Body of pancreas (tissue), 4 donors: ENCODE results near the gene WDFY1. TPM values are rescaled to one million over a fixed set of nuclear protein-coding genes. Genes with fewer than 3 reads are reported as not detected.

Experiments
- ATAC-seq: fragments of 150-250 bp; one replicate; pipeline ENCODE4 v1.9.1; 2016
- DNase-seq, 4 donors: peaks; one replicate each; pipeline ENCODE4 v3.0.0-alpha.2; 2019
- H3K27ac ChIP-seq, 4 donors: fragments of 200-600 bp; sonication (generic); 1 replicate in 3 of 4; 2 replicates in 1 of 4; pipeline versions ENCODE4 v1.5.1 to v1.6.1; 2016 to 2019; ENCODE audit warnings: mild to moderate bottlenecking in 1 of 4, mixed read lengths in 1 of 4, moderate library complexity in 1 of 4
- H3K27me3 ChIP-seq, 2 donors: fragments of 200-600 bp; sonication (generic); one replicate each; pipeline ENCODE4 v1.6.0; 2016; ENCODE audit warnings: mild to moderate bottlenecking in 1 of 2
- H3K36me3 ChIP-seq, 2 donors: fragments of 200-600 bp; sonication (generic); replicated peaks in 1 of 2; 2 replicates each; pipeline ENCODE4 v1.5.1; 2016; ENCODE audit warnings: low read depth in 2 of 2; ENCODE audit not compliant: insufficient read depth in 1 of 2
- H3K4me1 ChIP-seq: fragments of 200-600 bp; sonication (generic); one replicate; pipeline ENCODE4 v1.6.0; 2016
- H3K4me3 ChIP-seq, 2 donors: fragments of 200-600 bp; sonication (generic); 1 replicate in 1 of 2; 2 replicates in 1 of 2; pipeline ENCODE4 v1.5.1; 2016 to 2019
- H3K9me3 ChIP-seq, 3 donors: fragments of 200-600 bp; sonication (generic); 1 replicate in 2 of 3; 2 replicates in 1 of 3; pipeline ENCODE4 v1.5.1; 2016
- POLR2A ChIP-seq, 3 donors: fragments of 450-650 bp; IDR thresholded peaks; one replicate each; pipeline ENCODE4 v1.6.1; 2016; ENCODE audit warnings: antibody characterized with exemption in 3 of 3, mild to moderate bottlenecking in 2 of 3
- WGBS, 2 donors: methylation state at CpG; one replicate each; pipeline ENCODE4 v1.1.5; 2017; 5-methylcytosine and 5-hydroxymethylcytosine counted together
- intact Hi-C: fragments of 100-400 bp; cut with DNase I; formaldehyde crosslinking; loops from one replicate; pipeline ENCODE4 v1.15.1; 2023
- total RNA-seq, 2 donors: library from RNA; depleted of rRNA; stranded (reverse); fragments of >200 nt; gene quantifications; one replicate each; pipeline ENCODE4 v1.1.0, GENCODE V29; 2016
- TF ChIP-seq, protein P1 (sequence below), 7 experiments: fragments of 450-650 bp in 4 of 7; fragments of 200-600 bp in 3 of 7; sonication (generic) in 3 of 7; IDR thresholded peaks; one replicate each; pipeline ENCODE4 v1.5.1; 2016 to 2019; ENCODE audit warnings: antibody characterized with exemption in 7 of 7

Gene WDFY1
- total RNA-seq, 2 donors from 2014 or later = 18.9 to 71.5 TPM

DNA sequence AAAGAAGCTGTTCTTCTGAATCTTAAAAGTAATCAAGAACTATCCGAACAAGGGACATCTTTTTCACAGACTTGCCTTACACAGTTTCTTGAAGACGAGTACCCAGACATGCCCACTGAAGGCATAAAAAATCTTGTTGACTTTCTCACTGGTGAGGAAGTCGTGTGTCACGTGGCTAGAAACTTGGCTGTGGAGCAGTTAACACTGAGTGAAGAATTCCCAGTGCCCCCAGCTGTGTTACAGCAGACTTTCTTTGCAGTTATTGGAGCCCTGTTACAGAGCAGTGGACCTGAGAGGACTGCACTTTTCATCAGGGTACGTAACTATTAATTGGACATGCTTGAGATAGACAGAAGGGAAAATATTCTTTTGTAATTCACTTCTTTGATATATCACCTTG, 14.6 kb upstream of the WDFY1 start:
- 23% methylated on average over 5 of the region's 5 CpGs for WGBS, 2 donors
- no peak for TF ChIP-seq POLR2A (IDR thresholded peaks at IDR 0.05)
- TF ChIP-seq, protein P1, sequence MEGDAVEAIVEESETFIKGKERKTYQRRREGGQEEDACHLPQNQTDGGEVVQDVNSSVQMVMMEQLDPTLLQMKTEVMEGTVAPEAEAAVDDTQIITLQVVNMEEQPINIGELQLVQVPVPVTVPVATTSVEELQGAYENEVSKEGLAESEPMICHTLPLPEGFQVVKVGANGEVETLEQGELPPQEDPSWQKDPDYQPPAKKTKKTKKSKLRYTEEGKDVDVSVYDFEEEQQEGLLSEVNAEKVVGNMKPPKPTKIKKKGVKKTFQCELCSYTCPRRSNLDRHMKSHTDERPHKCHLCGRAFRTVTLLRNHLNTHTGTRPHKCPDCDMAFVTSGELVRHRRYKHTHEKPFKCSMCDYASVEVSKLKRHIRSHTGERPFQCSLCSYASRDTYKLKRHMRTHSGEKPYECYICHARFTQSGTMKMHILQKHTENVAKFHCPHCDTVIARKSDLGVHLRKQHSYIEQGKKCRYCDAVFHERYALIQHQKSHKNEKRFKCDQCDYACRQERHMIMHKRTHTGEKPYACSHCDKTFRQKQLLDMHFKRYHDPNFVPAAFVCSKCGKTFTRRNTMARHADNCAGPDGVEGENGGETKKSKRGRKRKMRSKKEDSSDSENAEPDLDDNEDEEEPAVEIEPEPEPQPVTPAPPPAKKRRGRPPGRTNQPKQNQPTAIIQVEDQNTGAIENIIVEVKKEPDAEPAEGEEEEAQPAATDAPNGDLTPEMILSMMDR (IDR thresholded peaks at IDR 0.05) = no peak
- no peak for ATAC-seq
- Histone ChIP-seq H3K9me3 (no peaks in the 10 kb centered on the region), H3K27ac (peak overlapping the region in 1 of 4 donors; percentile 38), H3K4me1 (peaks cover 49% of the 10 kb centered on the region), H3K27me3 (no peaks in the 10 kb centered on the region), H3K36me3 (peaks cover 0 to 5% of the 10 kb centered on the region in 2 donors), H3K4me3 (no peak overlapping the region)
- intact Hi-C loops = no loop called here
- DNase-seq = peak; percentile 43 to 80 (median 54)

GRCh38 chr2:223957092-223957851, 12.1 kb upstream of the WDFY1 start, which contains the start of gene MRPL44:
Gene MRPL44 (plus strand): TSS chr2:223957463. CDS start chr2:223957473, 10 bp downstream.
- Histone ChIP-seq H3K36me3 (no peaks in the 10 kb centered on the region), H3K4me1 (peaks cover 49% of the 10 kb centered on the region), H3K4me3 (peak within 1 kb of the TSS; percentile 51 to 91), H3K9me3 (no peaks in the 10 kb centered on the region), H3K27me3 (no peaks in the 10 kb centered on the region), H3K27ac (peak within 1 kb of the TSS; percentile 53 to 88 (median 64))
- DNase-seq (peak; percentile 96 to 98 (median 97)), ATAC-seq (peak; percentile 100)
- intact Hi-C loops = no loop called here
- WGBS, 2 donors = 0% methylated on average over 31 to 65 of the region's 65 CpGs
- TF ChIP-seq, protein P1 (IDR thresholded peaks at IDR 0.05) = peak in 4 of 7 experiments; percentile 12 to 27 (median 24)
- peak in 2 of 3 donors; percentile 79 to 83 for TF ChIP-seq POLR2A (IDR thresholded peaks at IDR 0.05)

DNA sequence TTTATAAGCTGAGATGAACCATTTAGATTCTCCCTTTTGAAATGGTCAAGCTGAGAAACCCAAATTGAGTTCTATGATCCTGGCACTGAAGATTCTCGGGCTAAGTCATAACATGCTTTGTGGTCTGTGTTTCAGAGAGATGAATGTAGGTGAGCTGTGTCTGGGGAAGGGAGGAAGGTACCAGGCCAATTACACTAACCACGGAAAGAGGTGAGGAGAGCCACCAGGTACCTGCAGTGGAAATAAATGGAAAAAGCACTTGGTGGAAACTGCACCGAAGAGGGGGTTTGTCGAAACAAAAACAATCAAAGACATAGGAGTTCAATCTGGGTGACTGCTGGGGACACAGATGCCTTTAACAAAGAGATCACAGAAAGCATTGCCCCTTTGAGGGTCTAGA, 11.2 kb upstream of the WDFY1 start:
- H3K27me3 ChIP-seq = no peaks in the 10 kb centered on the region
- WGBS, 2 donors = 92 to 95% methylated on average over 4 of the region's 4 CpGs
- H3K36me3 ChIP-seq = no peaks in the 10 kb centered on the region
- intact Hi-C loops = no loop called here
- H3K4me1 ChIP-seq = peaks cover 41% of the 10 kb centered on the region
- peak overlapping the region in 2 of 4 donors; percentile 76 to 88 for H3K27ac ChIP-seq
- TF ChIP-seq, protein P1 (IDR thresholded peaks at IDR 0.05) = no peak
- TF ChIP-seq POLR2A (IDR thresholded peaks at IDR 0.05) = no peak
- no peak for DNase-seq
- no peak for ATAC-seq
- no peaks in the 10 kb centered on the region for H3K9me3 ChIP-seq
- H3K4me3 ChIP-seq = no peak overlapping the region

DNA sequence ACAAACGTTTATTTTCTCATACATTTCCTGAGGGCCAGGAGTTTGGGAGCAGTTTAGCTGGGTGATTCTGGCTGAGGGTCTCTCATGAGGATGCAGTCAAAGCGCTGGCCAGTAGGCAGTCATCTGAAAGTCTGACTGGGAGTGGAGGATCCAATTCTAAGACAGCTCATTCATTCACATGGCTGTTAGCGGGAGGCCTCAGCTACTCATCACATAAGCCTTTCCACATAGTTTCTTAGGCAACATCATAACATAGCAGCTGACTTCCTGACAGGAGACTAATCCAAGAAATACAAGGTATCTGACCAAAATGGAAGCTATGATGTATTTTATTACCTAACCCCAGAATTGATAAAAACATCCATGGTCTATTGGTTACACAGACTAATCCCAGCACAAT, 9.3 kb upstream of the WDFY1 start:
- Histone ChIP-seq H3K4me1 (peaks cover 32% of the 10 kb centered on the region), H3K9me3 (no peaks in the 10 kb centered on the region), H3K27me3 (no peaks in the 10 kb centered on the region), H3K4me3 (no peak overlapping the region), H3K36me3 (no peaks in the 10 kb centered on the region), H3K27ac (no peak overlapping the region)
- TF ChIP-seq, protein P1 (IDR thresholded peaks at IDR 0.05) = no peak
- TF ChIP-seq POLR2A (IDR thresholded peaks at IDR 0.05) = no peak
- ATAC-seq = no peak
- intact Hi-C loops = no loop called here
- DNase-seq = no peak
- 82 to 84% methylated on average over 3 of the region's 3 CpGs for WGBS, 2 donors
